T-cell (primary cell): ENCODE data around the gene KLC4. TPM values are rescaled to one million over a fixed set of nuclear protein-coding genes. Genes with fewer than 3 reads are reported as not detected.
"Not testable (repeated sequence)": the region's sequence is repeated elsewhere in the genome, so short reads cannot be mapped to it uniquely, and the experiment has no call there.

Experiments
- ATAC-seq, 4 experiments: fragments of 200-7000 bp in 3 of 4; fragments of 150-1000 bp in 1 of 4; cut with Tn5 transposase; replicated peaks in 1 of 4; 1 replicate in 3 of 4; 2 replicates in 1 of 4; pipeline ENCODE4 v1.10.0; 2021; ENCODE audit warnings: moderate library complexity in 3 of 4, mild to moderate bottlenecking in 2 of 4, moderate number of reproducible peaks in 1 of 4
- CTCF ChIA-PET, 2 donors: fragments of 300-600 bp; sonication (Branson Sonifier 250); formaldehyde crosslinking; loops; one replicate each; lab custom pipeline; 2022; ENCODE audit warnings: antibody characterized with exemption in 2 of 2; lab: Charles Lee
- POLR2A ChIA-PET, 2 donors: fragments of 300-600 bp; sonication (Branson Sonifier 250); formaldehyde crosslinking; loops; one replicate each; lab custom pipeline; 2022; ENCODE audit warnings: antibody characterized with exemption in 2 of 2; lab: Charles Lee
- DNase-seq, 35 experiments: peaks; one replicate each; pipeline versions ENCODE4 v3.0.0 to v3.0.0-alpha.2; 2013 to 2023
- H3K27ac ChIP-seq: one replicate; pipeline ENCODE4 v1.5.1; 2013; ENCODE audit warnings: low read length
- H3K27me3 ChIP-seq, 2 experiments: replicated peaks in 1 of 2; 1 replicate in 1 of 2; 2 replicates in 1 of 2; pipeline versions ENCODE4 v1.6.1 to v1.7.0; 2013; ENCODE audit warnings: low read length in 1 of 2, mixed read lengths in 1 of 2; ENCODE audit not compliant: control insufficient read depth in 2 of 2, insufficient read depth in 2 of 2; ENCODE audit errors: extremely low read depth in 1 of 2
- H3K36me3 ChIP-seq, 2 donors: 1 replicate in 1 of 2; 2 replicates in 1 of 2; pipeline versions ENCODE4 v1.6.1 to v1.7.0; 2013; ENCODE audit warnings: low read length in 1 of 2; ENCODE audit not compliant: control insufficient read depth in 2 of 2, insufficient read depth in 1 of 2; ENCODE audit errors: extremely low read depth in 1 of 2
- H3K4me1 ChIP-seq, 2 experiments: 1 replicate in 1 of 2; 2 replicates in 1 of 2; pipeline versions ENCODE4 v1.6.1 to v1.7.0; 2013; ENCODE audit warnings: low read length in 2 of 2, mixed read lengths in 1 of 2; ENCODE audit not compliant: insufficient read depth in 2 of 2, control insufficient read depth in 1 of 2; ENCODE audit errors: extremely low read depth in 1 of 2
- H3K4me3 ChIP-seq, 2 donors: 1 replicate in 1 of 2; 2 replicates in 1 of 2; pipeline versions ENCODE4 v1.5.1 to v1.7.0; 2013; ENCODE audit warnings: mild to moderate bottlenecking in 2 of 2, low read length in 1 of 2, moderate library complexity in 1 of 2; ENCODE audit not compliant: control insufficient read depth in 1 of 2; ENCODE audit errors: extremely low read depth in 1 of 2
- H3K9me3 ChIP-seq: 2 replicates; pipeline ENCODE4 v1.7.0; 2013
- H3K27ac Mint-ChIP-seq, 2 donors: one replicate each; pipeline ENCODE4 v1.8.0; 2020 to 2021; ENCODE audit warnings: mild to moderate bottlenecking in 2 of 2, mixed read lengths in 2 of 2
- H3K27me3 Mint-ChIP-seq, 2 donors: one replicate each; pipeline ENCODE4 v1.8.0; 2021 to 2022; ENCODE audit warnings: mixed read lengths in 2 of 2
- H3K36me3 Mint-ChIP-seq: one replicate; pipeline ENCODE4 v1.8.0; 2021; ENCODE audit warnings: mixed read lengths
- H3K4me1 Mint-ChIP-seq, 3 donors: one replicate each; pipeline ENCODE4 v1.8.0; 2020 to 2022; ENCODE audit warnings: mixed read lengths in 3 of 3, mild to moderate bottlenecking in 1 of 3
- H3K4me3 Mint-ChIP-seq, 3 donors: one replicate each; pipeline ENCODE4 v1.8.0; 2020 to 2022; ENCODE audit warnings: mild to moderate bottlenecking in 3 of 3, mixed read lengths in 3 of 3, moderate library complexity in 3 of 3
- H3K9me3 Mint-ChIP-seq, 3 donors: one replicate each; pipeline ENCODE4 v1.8.0; 2020 to 2022; ENCODE audit warnings: mixed read lengths in 3 of 3
- WGBS: methylation state at CpG from one replicate; pipeline ENCODE4 v1.1.5; 2013; ENCODE audit warnings: missing lambda C conversion rate; ENCODE audit not compliant: insufficient coverage; 5-methylcytosine and 5-hydroxymethylcytosine counted together
- total RNA-seq, 35 experiments: library from RNA in 6 of 35; stranded (reverse) in 6 of 35; fragments of 120-200 nt in 1 of 35; gene quantifications; one replicate each; pipeline versions ENCODE4 v1.2.1 to v1.2.4 and lab custom pipeline; 2013 to 2026

The KLC4 gene
- total RNA-seq, 5 donors from 2014 or later (not counting 1 experiment from before 2014, with no cell fraction given): 37.8 to 48.5 (median 45.5) TPM

GRCh38 chr6:43038727-43039126 lies 20.7 kb upstream of the KLC4 start:
- DNase-seq (no peak), ATAC-seq (no peak)
- Histone ChIP-seq H3K36me3 (peaks cover 15 to 60% of the 10 kb centered on the region in 2 donors), H3K27ac (no peak overlapping the region), H3K27me3 (no peaks in the 10 kb centered on the region), H3K4me1 (no peaks in the 10 kb centered on the region), H3K9me3 (no peaks in the 10 kb centered on the region), H3K4me3 (no peak overlapping the region)
- Mint-ChIP-seq H3K9me3 (no peaks in the 10 kb centered on the region), H3K4me3 (no peak overlapping the region), H3K4me1 (no peaks in the 10 kb centered on the region), H3K27me3 (no peaks in the 10 kb centered on the region), H3K36me3 (peaks cover 43% of the 10 kb centered on the region), H3K27ac (no peak overlapping the region)
- ChIA-PET POLR2A (no interaction called here), CTCF (no interaction called here)
- 95% methylated on average over 9 of the region's 9 CpGs for WGBS

- Mint-ChIP-seq H3K36me3 (peaks cover 51% of the 10 kb centered on the region), H3K4me3 (no peak overlapping the region), H3K27ac (no peak overlapping the region), H3K4me1 (no peaks in the 10 kb centered on the region), H3K9me3 (no peaks in the 10 kb centered on the region), H3K27me3 (no peaks in the 10 kb centered on the region)
- no peaks in the 10 kb centered on the region for H3K27me3 ChIP-seq
- H3K4me3 ChIP-seq: no peak overlapping the region
- H3K36me3 ChIP-seq: peaks cover 13 to 64% of the 10 kb centered on the region in 2 donors
- 97% methylated on average over 13 of the region's 18 CpGs for WGBS
- no peaks in the 10 kb centered on the region for H3K4me1 ChIP-seq
- DNase-seq: no peak
- no peaks in the 10 kb centered on the region for H3K9me3 ChIP-seq
- ChIA-PET POLR2A (no interaction called here), CTCF (no interaction called here)
- no peak overlapping the region for H3K27ac ChIP-seq
- ATAC-seq: no peak
Observed at GRCh38 chr6:43040542-43041257, 18.7 kb upstream of the KLC4 start.

GRCh38 chr6:43041475-43041874 lies 18.0 kb upstream of the KLC4 start:
- peaks cover 12 to 63% of the 10 kb centered on the region in 2 donors for H3K36me3 ChIP-seq
- H3K4me3 ChIP-seq, H3K4me1 ChIP-seq, H3K27ac Mint-ChIP-seq, H3K4me3 Mint-ChIP-seq, H3K4me1 Mint-ChIP-seq, DNase-seq, H3K27me3 Mint-ChIP-seq, H3K9me3 Mint-ChIP-seq, CTCF ChIA-PET, H3K27me3 ChIP-seq, POLR2A ChIA-PET, H3K9me3 ChIP-seq, ATAC-seq, H3K27ac ChIP-seq: not testable (repeated sequence)
- H3K36me3 Mint-ChIP-seq: peaks cover 54% of the 10 kb centered on the region
- WGBS: 100% methylated on average over 2 of the region's 8 CpGs

GRCh38 chr6:43043310-43043709 lies 16.1 kb upstream of the KLC4 start:
- H3K4me1 ChIP-seq: no peaks in the 10 kb centered on the region
- Mint-ChIP-seq H3K27ac (no peak overlapping the region), H3K4me3 (no peak overlapping the region), H3K27me3 (no peaks in the 10 kb centered on the region), H3K4me1 (no peaks in the 10 kb centered on the region), H3K36me3 (peaks cover 45% of the 10 kb centered on the region), H3K9me3 (no peaks in the 10 kb centered on the region)
- DNase-seq: no peak
- H3K27me3 ChIP-seq: no peaks in the 10 kb centered on the region
- ChIA-PET POLR2A (no interaction called here), CTCF (interaction anchor here in 1 of 2 donors (0.9 kb wide), 1 partner anchor 472 kb away, joined by 3 read pairs; no protein-coding TSS in a partner anchor)
- H3K27ac ChIP-seq: no peak overlapping the region
- 100% methylated on average over 8 of the region's 9 CpGs for WGBS
- H3K9me3 ChIP-seq: no peaks in the 10 kb centered on the region
- H3K4me3 ChIP-seq: no peak overlapping the region
- peaks cover 12 to 60% of the 10 kb centered on the region in 2 donors for H3K36me3 ChIP-seq
- no peak for ATAC-seq

- DNase-seq (no peak), ATAC-seq (no peak)
- no peaks in the 10 kb centered on the region for H3K9me3 ChIP-seq
- Mint-ChIP-seq H3K4me3 (no peak overlapping the region), H3K9me3 (no peaks in the 10 kb centered on the region), H3K4me1 (peaks cover under 1 to 2% (median 2%) of the 10 kb centered on the region in 3 donors), H3K27ac (no peak overlapping the region), H3K27me3 (no peaks in the 10 kb centered on the region), H3K36me3 (peaks cover 42% of the 10 kb centered on the region)
- no peaks in the 10 kb centered on the region for H3K4me1 ChIP-seq
- peaks cover 13 to 62% of the 10 kb centered on the region in 2 donors for H3K36me3 ChIP-seq
- no peak overlapping the region for H3K4me3 ChIP-seq
- H3K27me3 ChIP-seq: no peaks in the 10 kb centered on the region
- 95% methylated on average over 11 of the region's 11 CpGs for WGBS
- H3K27ac ChIP-seq: no peak overlapping the region
- POLR2A ChIA-PET: no interaction called here
- CTCF ChIA-PET: interaction anchor here in 1 of 2 donors (0.6 kb wide), 1 partner anchor 41 kb away, joined by 3 read pairs; no protein-coding TSS in a partner anchor
Observed at GRCh38 chr6:43045371-43045930, 14.0 kb upstream of the KLC4 start.

- H3K27me3 Mint-ChIP-seq: no peaks in the 10 kb centered on the region
- no peak overlapping the region for H3K27ac ChIP-seq
- H3K27me3 ChIP-seq: no peaks in the 10 kb centered on the region
- H3K27ac Mint-ChIP-seq: no peak overlapping the region
- H3K36me3 Mint-ChIP-seq: peaks cover 36% of the 10 kb centered on the region
- peaks cover 21 to 26% (median 25%) of the 10 kb centered on the region in 3 donors for H3K4me1 Mint-ChIP-seq
- H3K4me3 ChIP-seq: no peak overlapping the region
- DNase-seq (no peak), ATAC-seq (no peak)
- ChIA-PET CTCF (no interaction called here), POLR2A (no interaction called here)
- H3K4me3 Mint-ChIP-seq: no peak overlapping the region
- no peaks in the 10 kb centered on the region for H3K9me3 ChIP-seq
- WGBS: 95% methylated on average over 7 of the region's 7 CpGs
- H3K36me3 ChIP-seq: peaks cover 9 to 48% of the 10 kb centered on the region in 2 donors
- peaks cover 0 to 19% of the 10 kb centered on the region in 2 experiments for H3K4me1 ChIP-seq
- H3K9me3 Mint-ChIP-seq: no peaks in the 10 kb centered on the region
Observed at GRCh38 chr6:43047998-43048397, 11.4 kb upstream of the KLC4 start.
